ENCODE data around the gene NR4A2. TPM values are rescaled to one million over a fixed set of nuclear protein-coding genes. Genes with fewer than 3 reads are reported as not detected.
"Not testable (repeated sequence)": the region's sequence is repeated elsewhere in the genome, so short reads cannot be mapped to it uniquely, and the experiment has no call there.

Gene NR4A2
- total RNA-seq, 1 donor from 2014 or later = 67.7 TPM

GRCh38 chr2:156322686-156323231 lies 9.8 kb downstream of the NR4A2 start:
- no peak for DNase-seq (ENCODE audit: low spot score)

DNA sequence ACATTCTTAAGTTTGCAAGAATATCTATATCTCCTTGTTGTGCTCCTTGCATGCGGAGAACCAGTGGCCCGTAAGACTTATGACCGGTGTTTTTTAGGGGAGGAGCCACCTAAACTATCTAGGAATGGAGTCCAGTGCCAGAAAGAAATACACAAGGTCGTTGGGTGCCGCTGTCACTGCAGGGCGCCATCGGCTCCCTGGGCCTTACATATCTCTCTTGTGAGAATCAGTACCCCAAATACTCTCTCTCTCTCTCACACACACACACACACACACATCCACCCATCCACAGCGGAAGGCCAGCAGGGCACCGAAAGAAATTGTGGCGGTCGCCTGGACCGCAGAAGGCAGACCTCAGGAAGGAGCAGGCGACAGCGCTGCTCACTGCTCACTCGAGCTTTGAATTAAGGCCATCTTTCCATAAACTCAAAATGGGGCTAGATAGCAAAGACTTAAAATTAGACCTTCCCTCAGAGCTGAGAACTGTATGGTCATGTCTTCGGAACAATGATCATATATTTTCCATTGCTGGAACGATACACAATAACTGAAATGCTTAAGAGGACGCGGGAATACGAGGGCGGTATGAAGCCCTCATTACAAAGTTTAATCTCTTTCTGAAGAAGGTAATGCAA lies 10.4 kb downstream of the NR4A2 start:
- no peak for DNase-seq (ENCODE audit: low spot score)

GRCh38 chr2:156321243-156321904 lies 11.1 kb downstream of the NR4A2 start:
- DNase-seq (ENCODE audit: low spot score) = no peak

GRCh38 chr2:156320486-156321098 lies 11.9 kb downstream of the NR4A2 start:
- DNase-seq (ENCODE audit: low spot score) = no peak

- DNase-seq (ENCODE audit: low spot score) = no peak
Observed at GRCh38 chr2:156319811-156320485, 12.6 kb downstream of the NR4A2 start.

DNA sequence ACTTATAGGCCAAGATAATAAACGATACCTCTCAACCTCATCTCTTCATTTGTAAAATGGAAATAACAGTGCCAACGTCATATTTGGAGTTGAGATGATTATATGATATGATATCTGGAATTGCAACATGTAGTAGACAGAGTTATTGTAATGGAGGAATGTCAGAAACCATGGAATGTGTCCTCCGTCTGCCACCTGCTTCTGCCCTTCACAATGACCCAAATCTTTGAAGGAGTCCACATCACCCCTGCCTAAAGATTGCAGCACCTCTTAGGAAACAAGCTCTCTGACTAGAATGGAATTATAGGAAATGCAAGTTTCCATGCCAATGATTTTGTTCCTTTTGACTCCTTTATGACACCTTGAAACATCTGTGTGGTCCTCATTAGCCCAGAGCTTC lies 14.9 kb downstream of the NR4A2 start:
- DNase-seq (ENCODE audit: low spot score) = no peak

- DNase-seq (ENCODE audit: low spot score) = no peak
Observed at GRCh38 chr2:156311976-156312375, 20.5 kb downstream of the NR4A2 start.

DNA sequence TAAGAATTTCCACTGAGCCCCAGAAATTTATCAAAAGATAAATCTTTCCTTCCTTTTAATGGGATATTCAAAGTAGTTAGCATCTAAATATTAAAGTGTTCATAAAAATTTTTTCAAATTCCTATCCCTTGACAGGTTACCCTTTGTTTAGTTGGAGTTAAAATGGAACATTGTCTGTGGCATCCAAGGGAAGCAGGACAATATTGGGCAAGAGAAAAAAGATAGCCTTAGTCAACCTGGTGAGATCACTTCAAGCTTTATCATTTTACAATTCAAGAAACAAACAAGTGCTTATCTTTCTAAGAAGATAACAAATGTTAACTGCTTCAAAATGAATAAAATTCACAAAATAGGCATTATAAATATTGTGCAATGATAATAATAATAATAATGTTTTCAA lies 21.7 kb downstream of the NR4A2 start:
- no peak for DNase-seq (ENCODE audit: low spot score)

- no peak for DNase-seq (ENCODE audit: low spot score)
Observed at GRCh38 chr2:156309917-156310316, 22.6 kb downstream of the NR4A2 start.

DNA sequence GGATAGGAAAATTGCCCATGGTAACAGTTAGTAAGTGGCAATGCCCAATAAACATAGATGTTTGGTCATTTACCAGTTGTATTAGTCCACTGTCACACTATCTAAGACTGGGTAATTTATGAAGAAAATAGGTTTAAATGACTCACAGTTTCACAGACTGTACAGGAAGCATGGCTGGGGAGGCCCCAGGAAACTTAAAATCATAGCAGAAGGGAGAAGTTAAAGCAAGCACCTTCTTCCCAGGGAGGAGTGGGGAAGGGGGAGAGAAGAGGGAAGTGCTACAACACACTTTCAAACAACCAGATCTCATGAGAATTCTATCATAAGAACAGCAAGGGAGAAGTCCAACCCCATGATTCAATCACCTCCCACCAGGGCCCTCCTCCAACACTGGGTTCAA lies 23.4 kb downstream of the NR4A2 start:
- no peak for DNase-seq (ENCODE audit: low spot score)

- no peak for DNase-seq (ENCODE audit: low spot score)
Observed at GRCh38 chr2:156306821-156307220, 25.7 kb downstream of the NR4A2 start.

- DNase-seq (ENCODE audit: low spot score) = no peak
Observed at GRCh38 chr2:156305121-156305520, 27.4 kb downstream of the NR4A2 start.

DNA sequence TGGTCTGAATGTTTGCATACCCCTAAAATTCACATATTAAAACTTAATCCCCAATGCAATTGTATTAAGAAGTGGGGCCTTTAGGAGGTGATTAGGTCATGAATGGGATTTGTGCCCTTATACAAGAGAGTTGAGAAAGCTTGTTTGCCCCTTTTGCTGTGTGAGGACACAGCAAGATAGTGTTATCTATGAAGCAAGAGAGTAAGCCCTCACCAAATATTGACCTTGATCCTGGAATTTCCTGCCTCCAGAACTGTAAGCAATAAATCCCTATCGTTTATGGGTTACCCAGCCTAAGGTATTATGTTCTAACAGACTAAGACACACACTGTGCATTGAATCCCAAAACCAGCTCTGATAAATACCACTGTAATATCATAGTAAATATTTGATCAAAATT lies 32.2 kb downstream of the NR4A2 start:
- no peak for DNase-seq (ENCODE audit: low spot score)

- DNase-seq (ENCODE audit: low spot score) = no peak
Observed at GRCh38 chr2:156294945-156295580, 37.5 kb downstream of the NR4A2 start.

DNA sequence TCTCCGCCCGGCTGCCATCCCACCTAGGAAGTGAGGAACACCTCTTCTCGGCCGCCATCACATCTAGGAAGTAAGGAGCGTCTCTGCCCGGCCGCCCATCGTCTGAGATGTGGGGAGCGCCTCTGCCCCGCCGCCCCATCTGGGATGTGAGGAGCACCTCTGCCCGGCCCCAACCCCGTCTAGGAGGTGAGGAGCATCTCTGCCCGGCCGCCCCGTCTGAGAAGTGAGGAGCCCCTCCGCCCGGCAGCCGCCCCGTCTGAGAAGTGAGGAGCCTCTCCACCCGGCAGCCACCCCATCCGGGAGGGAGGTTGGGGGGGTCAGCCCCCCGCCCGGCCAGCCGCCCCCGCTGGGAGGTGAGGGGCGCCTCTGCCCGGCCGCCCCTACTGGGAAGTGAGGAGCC lies 39.1 kb downstream of the NR4A2 start:
- DNase-seq (ENCODE audit: low spot score) = not testable (repeated sequence)

GRCh38 chr2:156279446-156280150 lies 52.9 kb downstream of the NR4A2 start:
- no peak for DNase-seq (ENCODE audit: low spot score)
